IMR-90 (cell line): ENCODE measurements around the gene TUBGCP6. TPM values are rescaled to one million over a fixed set of nuclear protein-coding genes. Genes with fewer than 3 reads are reported as not detected.

Experiments
- ATAC-seq: fragments of 200-7000 bp; cut with Tn5 transposase; 2 replicates; pipeline ENCODE4 v1.9.1; 2020; ENCODE audit warnings: low read depth, mild to moderate bottlenecking, moderate library complexity
- BruUV-seq: library from RNA; stranded (reverse); fragments of 400-500 nt; replicated peaks from 2 replicates; lab custom pipeline; 2021; lab: Mats Ljungman, UMichigan
- CTCF ChIA-PET: fragments of 300-600 bp; formaldehyde crosslinking; extraction: SDS; loops from one replicate; lab custom pipeline; 2021; ENCODE audit warnings: antibody characterized with exemption; lab: Yijun Ruan, JAX
- POLR2A ChIA-PET: fragments of 300-600 bp; sonication (Branson Sonifier 250); formaldehyde crosslinking; loops from one replicate; lab custom pipeline; 2022; ENCODE audit warnings: antibody characterized with exemption; ENCODE audit not compliant: unreplicated experiment; lab: Charles Lee
- DNase-seq: peaks from one replicate; pipeline ENCODE4 v3.0.0; 2013
- H2AFZ ChIP-seq: replicated peaks from 2 replicates; pipeline ENCODE3; 2013; ENCODE audit warnings: low read length, mild to moderate bottlenecking; ENCODE audit not compliant: poor library complexity
- H2AK5ac ChIP-seq: 2 replicates; pipeline ENCODE4 v1.6.1; 2013; ENCODE audit warnings: low read depth, low read length, inconsistent platforms
- H2AK9ac ChIP-seq: replicated peaks from 2 replicates; pipeline ENCODE3; 2013; ENCODE audit warnings: mild to moderate bottlenecking, low read depth, low read length, moderate library complexity; ENCODE audit not compliant: poor library complexity
- H2BK120ac ChIP-seq: 2 replicates; pipeline ENCODE4 v1.6.1; 2013; ENCODE audit warnings: low read depth, low read length, inconsistent platforms
- H2BK15ac ChIP-seq: 3 replicates; pipeline ENCODE4 v1.6.1; 2013; ENCODE audit warnings: low read depth, low read length, inconsistent platforms
- H2BK20ac ChIP-seq: 2 replicates; pipeline ENCODE4 v1.6.1; 2013; ENCODE audit warnings: low read depth, mild to moderate bottlenecking, inconsistent platforms, low read length, moderate library complexity
- H2BK5ac ChIP-seq: 2 replicates; pipeline ENCODE4 v1.6.1; 2013; ENCODE audit warnings: mild to moderate bottlenecking, low read depth, low read length, inconsistent platforms; ENCODE audit not compliant: poor library complexity, severe bottlenecking
- H3K14ac ChIP-seq: replicated peaks from 2 replicates; pipeline ENCODE4 v1.6.1; 2013; ENCODE audit warnings: low read depth, low read length, inconsistent platforms
- H3K18ac ChIP-seq: 2 replicates; pipeline ENCODE4 v1.6.1; 2013; ENCODE audit warnings: low read depth, low read length, control low read depth
- H3K23ac ChIP-seq: 2 replicates; pipeline ENCODE4 v1.6.1; 2013; ENCODE audit warnings: low read depth, low read length, inconsistent platforms
- H3K27ac ChIP-seq: 2 replicates; pipeline ENCODE4 v1.5.1; 2013; ENCODE audit warnings: mild to moderate bottlenecking, control low read depth, low read length; ENCODE audit not compliant: insufficient read depth
- H3K27me3 ChIP-seq: 2 replicates; pipeline ENCODE4 v1.6.1; 2013; ENCODE audit warnings: low read length; ENCODE audit not compliant: control insufficient read depth, insufficient read depth
- H3K36me3 ChIP-seq: 2 replicates; pipeline ENCODE4 v1.6.1; 2013; ENCODE audit warnings: low read length, mixed read lengths; ENCODE audit not compliant: control insufficient read depth, insufficient read depth
- H3K4ac ChIP-seq: 2 replicates; pipeline ENCODE4 v1.6.1; 2013; ENCODE audit warnings: low read depth, low read length, inconsistent platforms
- H3K4me1 ChIP-seq: 2 replicates; pipeline ENCODE4 v1.6.1; 2013; ENCODE audit warnings: low read length, mixed read lengths; ENCODE audit not compliant: control insufficient read depth, insufficient read depth
- H3K4me2 ChIP-seq: 2 replicates; pipeline ENCODE4 v1.6.1; 2013; ENCODE audit warnings: low read depth, mild to moderate bottlenecking, control low read depth, low read length, moderate library complexity
- H3K4me3 ChIP-seq: 2 replicates; pipeline ENCODE4 v1.5.1; 2013; ENCODE audit warnings: low read depth, mild to moderate bottlenecking, control low read depth, low read length, moderate library complexity; ENCODE audit not compliant: insufficient read depth
- H3K56ac ChIP-seq: 2 replicates; pipeline ENCODE4 v1.6.1; 2013; ENCODE audit warnings: low read length, inconsistent platforms; ENCODE audit not compliant: insufficient read depth; ENCODE audit errors: extremely low read depth
- H3K79me1 ChIP-seq, 2 experiments: 2 replicates each; pipeline ENCODE4 v1.6.1; 2013; ENCODE audit warnings: low read length in 2 of 2, inconsistent platforms in 1 of 2, low read depth in 1 of 2
- H3K9ac ChIP-seq: 2 replicates; pipeline ENCODE4 v1.6.1; 2013; ENCODE audit warnings: low read depth, low read length, control low read depth
- H3K9me1 ChIP-seq: 2 replicates; pipeline ENCODE4 v1.6.1; 2013; ENCODE audit warnings: low read length, inconsistent platforms; ENCODE audit not compliant: insufficient read depth
- H3K9me3 ChIP-seq: 2 replicates; pipeline ENCODE4 v1.6.1; 2013; ENCODE audit warnings: low read length; ENCODE audit not compliant: control insufficient read depth, insufficient read depth
- H4K20me1 ChIP-seq: 2 replicates; pipeline ENCODE4 v1.6.1; 2013; ENCODE audit warnings: low read length, inconsistent platforms; ENCODE audit not compliant: insufficient read depth
- H4K5ac ChIP-seq: 2 replicates; pipeline ENCODE4 v1.6.1; 2013; ENCODE audit warnings: mild to moderate bottlenecking, low read depth, low read length, control low read depth
- H4K8ac ChIP-seq, 2 experiments: 2 replicates each; pipeline ENCODE4 v1.6.1; 2013; ENCODE audit warnings: low read depth in 2 of 2, low read length in 2 of 2, control low read depth in 1 of 2, inconsistent platforms in 1 of 2
- H4K91ac ChIP-seq: 2 replicates; pipeline ENCODE4 v1.6.1; 2013; ENCODE audit warnings: low read depth, low read length, inconsistent platforms; ENCODE audit not compliant: insufficient read depth
- BHLHE40 ChIP-seq: fragments of 150-350 bp; IDR thresholded peaks from 2 replicates; pipeline ENCODE4 v1.6.1; 2016; ENCODE audit warnings: mild to moderate bottlenecking, low read depth, low read length
- CEBPB ChIP-seq: IDR thresholded peaks from 2 replicates; pipeline ENCODE4 v1.6.1; 2012; ENCODE audit warnings: low read depth, low read length, improper control_type of control experiment
- CHD1 ChIP-seq: IDR thresholded peaks from 2 replicates; pipeline ENCODE4 v1.6.1; 2012; ENCODE audit warnings: low read depth, low read length, improper control_type of control experiment
- CTCF ChIP-seq: conservative IDR thresholded peaks from 2 replicates; pipeline ENCODE4 v1.5.1; 2012; ENCODE audit warnings: mild to moderate bottlenecking, low read depth, low read length, improper control_type of control experiment
- FOS ChIP-seq: fragments of 150-350 bp; IDR thresholded peaks from 2 replicates; pipeline ENCODE4 v1.6.1; 2016; ENCODE audit warnings: low read depth, low read length
- MAZ ChIP-seq: IDR thresholded peaks from 2 replicates; pipeline ENCODE4 v1.6.1; 2012; ENCODE audit warnings: low read depth, mild to moderate bottlenecking, low read length, improper control_type of control experiment, moderate library complexity, borderline replicate concordance
- MXI1 ChIP-seq: IDR thresholded peaks from 2 replicates; pipeline ENCODE4 v1.6.1; 2012; ENCODE audit warnings: low read depth, mild to moderate bottlenecking, low read length, moderate library complexity, borderline replicate concordance
- NFE2L2 ChIP-seq: fragments of 150-350 bp; IDR thresholded peaks from 2 replicates; pipeline ENCODE4 v1.6.1; 2016; ENCODE audit warnings: low read depth, mild to moderate bottlenecking, low read length
- POLR2A ChIP-seq: IDR thresholded peaks from 2 replicates; pipeline ENCODE4 v1.6.1; 2012; ENCODE audit warnings: mild to moderate bottlenecking, low read depth, low read length
- RAD21 ChIP-seq: IDR thresholded peaks from 2 replicates; pipeline ENCODE4 v1.6.1; 2012; ENCODE audit warnings: low read length, improper control_type of control experiment
- RCOR1 ChIP-seq: IDR thresholded peaks from 2 replicates; pipeline ENCODE4 v1.6.1; 2012; ENCODE audit warnings: mild to moderate bottlenecking, low read length, improper control_type of control experiment; ENCODE audit not compliant: insufficient replicate concordance
- RFX5 ChIP-seq: IDR thresholded peaks from 2 replicates; pipeline ENCODE4 v1.8.0; 2012; ENCODE audit warnings: low read depth, mild to moderate bottlenecking, low read length, moderate library complexity
- SMC3 ChIP-seq: fragments of 150-350 bp; IDR thresholded peaks from 2 replicates; pipeline ENCODE4 v1.6.1; 2016; ENCODE audit warnings: low read depth, mild to moderate bottlenecking, antibody characterized with exemption, low read length, moderate library complexity
- WGBS, 2 experiments: methylation state at CpG; one replicate each; pipeline versions ENCODE4 v1.1.5 to v1.1.7; 2013; ENCODE audit warnings: missing lambda C conversion rate in 2 of 2; ENCODE audit not compliant: insufficient read length in 1 of 2; ENCODE audit errors: extremely low coverage in 2 of 2; 5-methylcytosine and 5-hydroxymethylcytosine counted together
- dilution Hi-C: fragments of 300-500 bp; cut with HindIII; formaldehyde crosslinking; loops from one replicate; pipeline ENCODE4 v1.14.3; 2018; ENCODE audit warnings: low sequenced_read_pairs; ENCODE audit not compliant: unreplicated experiment
- in situ Hi-C: fragments of 300-500 bp; cut with MboI; formaldehyde crosslinking; loops from 3 replicates; pipeline ENCODE4 v1.14.3; 2019; ENCODE audit warnings: low sequenced_read_pairs, inconsistent platforms, mixed read lengths
- intact Hi-C: fragments of 100-400 bp; cut with micrococcal nuclease; formaldehyde crosslinking; loops from 2 replicates; pipeline ENCODE4 v1.10.0; 2022
- polyA plus RNA-seq, 3 experiments: library from polyadenylated mRNA; depleted of rRNA; stranded (reverse); fragments of >200 nt; gene quantifications; 2 replicates each; pipeline ENCODE4 v1.2.3, GENCODE V29; 2012; ENCODE audit warnings: low replicate concordance in 1 of 3
- total RNA-seq: library from RNA; depleted of rRNA; stranded (reverse); fragments of >200 nt; gene quantifications from 2 replicates; pipeline ENCODE4 v1.2.3, GENCODE V29; 2012
- TF ChIP-seq, protein P1 (sequence below): fragments of 150-350 bp; IDR thresholded peaks from 2 replicates; pipeline ENCODE4 v1.6.1; 2016; ENCODE audit warnings: low read depth, mild to moderate bottlenecking, low read length, moderate library complexity, borderline replicate concordance

The TUBGCP6 gene
- total and polyA plus RNA-seq, 2 of the 4 experiments (the other 2 are of a cell fraction), result 10.8 to 28.6 TPM

GRCh38 chr22:50198624-50199017 lies 46.2 kb downstream of the TUBGCP6 start:
- no peak overlapping the region for H4K5ac ChIP-seq
- intact Hi-C loops (no loop called here), in situ Hi-C loops (no loop called here), dilution Hi-C loops (no loop called here)
- H2AFZ ChIP-seq, result no peak overlapping the region
- no peaks in the 10 kb centered on the region for H3K9me3 ChIP-seq
- H2BK120ac ChIP-seq, result no peak overlapping the region
- ChIA-PET CTCF (no interaction called here), POLR2A (no interaction called here)
- H3K9me1 ChIP-seq, result 0 out of 2 replicates have a peak, but pooled peaks cover 2% of the 10 kb centered on the region
- no peak overlapping the region for H3K4me2 ChIP-seq
- H3K14ac ChIP-seq, result no peak overlapping the region
- H3K23ac ChIP-seq, result no peak overlapping the region
- H2AK9ac ChIP-seq, result no peak overlapping the region
- WGBS, 2 experiments, result 80% methylated on average over 1 of the region's 16 CpGs; no CpG with 5 or more reads in 1 of the 2 experiments
- H2BK15ac ChIP-seq, result no peak overlapping the region
- no peak overlapping the region for H2BK20ac ChIP-seq
- peaks cover 30% of the 10 kb centered on the region for H3K36me3 ChIP-seq
- peaks cover 27 to 31% of the 10 kb centered on the region in 2 experiments for H3K79me1 ChIP-seq
- no peaks in the 10 kb centered on the region for H3K27me3 ChIP-seq
- no peak for TF ChIP-seq NFE2L2
- no peak for TF ChIP-seq POLR2A
- no peak for TF ChIP-seq RAD21
- no peak for TF ChIP-seq CEBPB
- TF ChIP-seq SMC3, result no peak
- TF ChIP-seq CTCF, result no peak
- no peak for TF ChIP-seq FOS
- no peak for TF ChIP-seq RFX5
- TF ChIP-seq BHLHE40, result no peak
- no peak for TF ChIP-seq RCOR1
- no peak for TF ChIP-seq MAZ
- no peak for TF ChIP-seq MXI1
- no peak for TF ChIP-seq CHD1
- TF ChIP-seq, protein P1, sequence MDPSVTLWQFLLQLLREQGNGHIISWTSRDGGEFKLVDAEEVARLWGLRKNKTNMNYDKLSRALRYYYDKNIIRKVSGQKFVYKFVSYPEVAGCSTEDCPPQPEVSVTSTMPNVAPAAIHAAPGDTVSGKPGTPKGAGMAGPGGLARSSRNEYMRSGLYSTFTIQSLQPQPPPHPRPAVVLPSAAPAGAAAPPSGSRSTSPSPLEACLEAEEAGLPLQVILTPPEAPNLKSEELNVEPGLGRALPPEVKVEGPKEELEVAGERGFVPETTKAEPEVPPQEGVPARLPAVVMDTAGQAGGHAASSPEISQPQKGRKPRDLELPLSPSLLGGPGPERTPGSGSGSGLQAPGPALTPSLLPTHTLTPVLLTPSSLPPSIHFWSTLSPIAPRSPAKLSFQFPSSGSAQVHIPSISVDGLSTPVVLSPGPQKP, result no peak
- no peak overlapping the region for H4K91ac ChIP-seq
- no peak overlapping the region for H2BK5ac ChIP-seq
- H3K27ac ChIP-seq, result no peak overlapping the region
- no TSS peak for BruUV-seq
- no peak overlapping the region for H4K8ac ChIP-seq
- no peak overlapping the region for H2AK5ac ChIP-seq
- DNase-seq, result no peak
- peaks cover 4% of the 10 kb centered on the region; the same call in 1 of the 2 replicates for H3K4me1 ChIP-seq
- no peak overlapping the region for H3K56ac ChIP-seq
- no peak overlapping the region for H3K4ac ChIP-seq
- peaks cover 17% of the 10 kb centered on the region for H4K20me1 ChIP-seq
- ATAC-seq, result no peak
- H3K4me3 ChIP-seq, result no peak overlapping the region
- no peak overlapping the region for H3K18ac ChIP-seq
- H3K9ac ChIP-seq, result no peak overlapping the region
